Gastrocnemius medialis (tissue), 4 donors: Measurements from ENCODE around the gene CCDC13. TPM values are rescaled to one million over a fixed set of nuclear protein-coding genes. Genes with fewer than 3 reads are reported as not detected.

ENCODE experiments used
- ATAC-seq, 2 donors: fragments of 150-250 bp; one replicate each; pipeline ENCODE4 v1.9.1; 2016
- DNase-seq, 2 donors: peaks; one replicate each; pipeline ENCODE4 v3.0.0-alpha.2; 2019
- H3K27ac ChIP-seq, 4 donors: fragments of 200-600 bp; sonication (generic); 1 replicate in 1 of 4; 2 replicates in 3 of 4; pipeline ENCODE4 v1.5.1; 2016 to 2018; ENCODE audit warnings: mild to moderate bottlenecking in 2 of 4, moderate library complexity in 1 of 4
- H3K27me3 ChIP-seq, 3 donors: fragments of 200-600 bp; sonication (generic) in 2 of 3; 1 replicate in 1 of 3; 2 replicates in 2 of 3; pipeline versions ENCODE4 v1.5.1 to v1.6.0; 2016 to 2019; ENCODE audit warnings: mild to moderate bottlenecking in 1 of 3, moderate library complexity in 1 of 3
- H3K36me3 ChIP-seq, 2 donors: fragments of 200-600 bp; sonication (generic) in 1 of 2; one replicate each; pipeline ENCODE4 v1.5.1; 2017 to 2018
- H3K4me1 ChIP-seq, 2 donors: fragments of 200-600 bp; sonication (generic) in 1 of 2; one replicate each; pipeline ENCODE4 v1.5.1; 2016 to 2017; ENCODE audit warnings: mild to moderate bottlenecking in 2 of 2
- H3K4me3 ChIP-seq, 4 donors: fragments of 200-600 bp; sonication (generic) in 3 of 4; 1 replicate in 1 of 4; 2 replicates in 3 of 4; pipeline ENCODE4 v1.5.1; 2016 to 2019; ENCODE audit warnings: mild to moderate bottlenecking in 2 of 4
- H3K9me3 ChIP-seq, 3 donors: fragments of 200-600 bp; sonication (generic) in 2 of 3; 1 replicate in 1 of 3; 2 replicates in 2 of 3; pipeline ENCODE4 v1.5.1; 2016 to 2019
- POLR2A ChIP-seq, 2 donors: fragments of 450-650 bp; IDR thresholded peaks; one replicate each; pipeline ENCODE4 v1.6.1; 2017; ENCODE audit warnings: antibody characterized with exemption in 2 of 2, mild to moderate bottlenecking in 2 of 2, moderate library complexity in 2 of 2
- in situ Hi-C, 4 donors: fragments of 200-750 bp; cut with MboI; loops; one replicate each; pipeline versions ENCODE4 v1.15.0 to v1.8.0; 2017; ENCODE audit warnings: low sequenced_read_pairs in 4 of 4
- intact Hi-C: fragments of 100-400 bp; cut with DNase I; formaldehyde crosslinking; loops from one replicate; pipeline ENCODE4 v1.15.1; 2023; ENCODE audit warnings: low total_unique reads
- total RNA-seq, 4 donors: library from RNA; depleted of rRNA; stranded (reverse); fragments of >200 nt; gene quantifications; one replicate each; pipeline versions ENCODE4 v1.1.0 to v1.2.3, GENCODE V29; 2016
- TF ChIP-seq, protein P1 (sequence below), 5 experiments: fragments of 450-650 bp in 3 of 5; fragments of 200-600 bp in 2 of 5; sonication (generic) in 2 of 5; IDR thresholded peaks in 4 of 5; conservative IDR thresholded peaks in 1 of 5; 1 replicate in 4 of 5; 2 replicates in 1 of 5; pipeline ENCODE4 v1.5.1; 2016 to 2019; ENCODE audit warnings: antibody characterized with exemption in 5 of 5, mild to moderate bottlenecking in 3 of 5, moderate library complexity in 3 of 5

The CCDC13 gene
- total RNA-seq, 4 donors from 2014 or later, result 0.12 to 1.5 (median 1.1) TPM

GRCh38 chr3:42735615-42736014 lies 37.4 kb downstream of the CCDC13 start:
- in situ Hi-C loops, result loop anchor here in 1 of 4 donors (25.0 kb wide), 1 partner anchor 148 kb away; the partner anchor contains the start of genes SEC22C and SS18L2
- TF ChIP-seq, protein P1, sequence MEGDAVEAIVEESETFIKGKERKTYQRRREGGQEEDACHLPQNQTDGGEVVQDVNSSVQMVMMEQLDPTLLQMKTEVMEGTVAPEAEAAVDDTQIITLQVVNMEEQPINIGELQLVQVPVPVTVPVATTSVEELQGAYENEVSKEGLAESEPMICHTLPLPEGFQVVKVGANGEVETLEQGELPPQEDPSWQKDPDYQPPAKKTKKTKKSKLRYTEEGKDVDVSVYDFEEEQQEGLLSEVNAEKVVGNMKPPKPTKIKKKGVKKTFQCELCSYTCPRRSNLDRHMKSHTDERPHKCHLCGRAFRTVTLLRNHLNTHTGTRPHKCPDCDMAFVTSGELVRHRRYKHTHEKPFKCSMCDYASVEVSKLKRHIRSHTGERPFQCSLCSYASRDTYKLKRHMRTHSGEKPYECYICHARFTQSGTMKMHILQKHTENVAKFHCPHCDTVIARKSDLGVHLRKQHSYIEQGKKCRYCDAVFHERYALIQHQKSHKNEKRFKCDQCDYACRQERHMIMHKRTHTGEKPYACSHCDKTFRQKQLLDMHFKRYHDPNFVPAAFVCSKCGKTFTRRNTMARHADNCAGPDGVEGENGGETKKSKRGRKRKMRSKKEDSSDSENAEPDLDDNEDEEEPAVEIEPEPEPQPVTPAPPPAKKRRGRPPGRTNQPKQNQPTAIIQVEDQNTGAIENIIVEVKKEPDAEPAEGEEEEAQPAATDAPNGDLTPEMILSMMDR (IDR thresholded peaks at IDR 0.05 in 4 of 5, conservative IDR thresholded peaks at IDR 0.05 in 1 of 5), result no peak
- no peak for TF ChIP-seq POLR2A (IDR thresholded peaks at IDR 0.05)
- DNase-seq (no peak), ATAC-seq (no peak)
- Histone ChIP-seq H3K27me3 (no peaks in the 10 kb centered on the region), H3K4me3 (no peak overlapping the region), H3K27ac (peak overlapping the region; percentile 1 to 70 (median 36)), H3K4me1 (peaks cover 20 to 28% of the 10 kb centered on the region in 2 donors), H3K9me3 (no peaks in the 10 kb centered on the region), H3K36me3 (no peaks in the 10 kb centered on the region)
- intact Hi-C loops, result no loop called here

GRCh38 chr3:42735019-42735418 lies 38.0 kb downstream of the CCDC13 start:
- in situ Hi-C loops (loop anchor here in 1 of 4 donors (25.0 kb wide), 1 partner anchor 148 kb away; the partner anchor contains the start of genes SEC22C and SS18L2), intact Hi-C loops (no loop called here)
- TF ChIP-seq, protein P1 (IDR thresholded peaks at IDR 0.05 in 4 of 5, conservative IDR thresholded peaks at IDR 0.05 in 1 of 5), result no peak
- no peak for TF ChIP-seq POLR2A (IDR thresholded peaks at IDR 0.05)
- Histone ChIP-seq H3K4me1 (peaks cover 20 to 28% of the 10 kb centered on the region in 2 donors), H3K27me3 (no peaks in the 10 kb centered on the region), H3K9me3 (no peaks in the 10 kb centered on the region), H3K27ac (no peak overlapping the region), H3K4me3 (no peak overlapping the region), H3K36me3 (no peaks in the 10 kb centered on the region)
- ATAC-seq (no peak), DNase-seq (no peak)

- no peak for DNase-seq
- ATAC-seq, result no peak
- no peaks in the 10 kb centered on the region for H3K27me3 ChIP-seq
- H3K36me3 ChIP-seq, result no peaks in the 10 kb centered on the region
- peaks cover 23 to 32% of the 10 kb centered on the region in 2 donors for H3K4me1 ChIP-seq
- in situ Hi-C loops (loop anchor here in 1 of 4 donors (25.0 kb wide), 1 partner anchor 147 kb away; the partner anchor contains the start of genes SEC22C and SS18L2), intact Hi-C loops (no loop called here)
- TF ChIP-seq, protein P1 (IDR thresholded peaks at IDR 0.05 in 4 of 5, conservative IDR thresholded peaks at IDR 0.05 in 1 of 5), result no peak
- TF ChIP-seq POLR2A (IDR thresholded peaks at IDR 0.05), result no peak
- H3K27ac ChIP-seq, result no peak overlapping the region
- H3K9me3 ChIP-seq, result no peaks in the 10 kb centered on the region
- no peak overlapping the region for H3K4me3 ChIP-seq
Observed at GRCh38 chr3:42734263-42734860, 38.7 kb downstream of the CCDC13 start.

DNA sequence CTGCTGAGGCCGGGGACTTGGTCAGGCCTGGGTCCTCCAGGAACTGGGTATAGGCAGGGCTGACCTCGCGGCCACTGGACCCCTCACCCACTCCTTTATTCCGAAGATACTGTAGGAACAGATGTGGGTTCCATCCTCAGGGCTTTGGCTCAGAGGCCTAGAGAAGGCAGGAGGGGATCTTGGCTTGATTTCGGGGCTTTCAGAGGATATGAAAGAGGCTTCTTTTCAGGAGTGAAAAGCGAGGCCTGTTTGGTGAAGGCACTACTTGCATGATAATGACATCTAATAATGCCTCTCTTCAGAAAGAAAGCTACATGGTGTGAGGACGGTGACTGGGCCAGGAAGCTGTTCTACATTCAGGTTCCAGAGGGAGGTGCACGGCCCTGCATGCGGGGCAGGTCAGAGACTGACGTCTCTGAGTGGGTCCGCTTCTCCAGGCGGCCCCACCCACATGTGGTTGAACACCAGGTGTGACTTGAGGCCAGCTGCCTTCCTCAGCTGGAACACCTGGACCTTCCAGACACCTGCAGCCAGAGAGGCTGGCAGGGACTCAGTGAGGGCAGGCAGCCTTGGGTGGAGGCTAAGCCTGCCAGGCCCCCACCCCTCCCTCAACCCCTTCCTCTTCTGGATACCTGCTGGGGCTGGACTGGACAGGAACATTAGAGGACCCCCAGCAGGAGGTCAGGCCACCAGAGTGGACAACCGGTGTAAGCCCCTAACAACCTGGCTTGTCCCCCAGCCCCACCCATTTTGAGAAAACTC lies 39.4 kb downstream of the CCDC13 start:
- Histone ChIP-seq H3K27ac (no peak overlapping the region), H3K4me3 (no peak overlapping the region), H3K4me1 (peaks cover 25 to 31% of the 10 kb centered on the region in 2 donors), H3K36me3 (no peaks in the 10 kb centered on the region), H3K9me3 (no peaks in the 10 kb centered on the region), H3K27me3 (no peaks in the 10 kb centered on the region)
- in situ Hi-C loops, result loop anchor here in 1 of 4 donors (25.0 kb wide), 1 partner anchor 146 kb away; the partner anchor contains the start of genes SEC22C and SS18L2
- ATAC-seq (no peak), DNase-seq (no peak)
- no peak for TF ChIP-seq POLR2A (IDR thresholded peaks at IDR 0.05)
- TF ChIP-seq, protein P1 (IDR thresholded peaks at IDR 0.05 in 4 of 5, conservative IDR thresholded peaks at IDR 0.05 in 1 of 5), result no peak
- intact Hi-C loops, result no loop called here
